Rectal smooth muscle tissue (tissue), 1 donor: Measurements from ENCODE around the gene DAGLA.

ENCODE experiments used
- H3K27ac ChIP-seq: one replicate; pipeline ENCODE4 v1.7.0; 2013; ENCODE audit warnings: low read depth, low read length, inconsistent platforms
- H3K27me3 ChIP-seq: one replicate; pipeline ENCODE4 v1.7.0; 2013; ENCODE audit warnings: low read length; ENCODE audit not compliant: control insufficient read depth, insufficient read depth
- H3K36me3 ChIP-seq: one replicate; pipeline ENCODE4 v1.7.0; 2013; ENCODE audit warnings: low read length; ENCODE audit not compliant: control insufficient read depth, insufficient read depth
- H3K4me1 ChIP-seq: one replicate; pipeline ENCODE4 v1.7.0; 2013; ENCODE audit warnings: low read length; ENCODE audit not compliant: control insufficient read depth, insufficient read depth
- H3K4me3 ChIP-seq: one replicate; pipeline ENCODE4 v1.7.0; 2013; ENCODE audit warnings: low read length
- H3K9ac ChIP-seq: one replicate; pipeline ENCODE4 v1.7.0; 2013; ENCODE audit warnings: low read length

Gene DAGLA, protein sequence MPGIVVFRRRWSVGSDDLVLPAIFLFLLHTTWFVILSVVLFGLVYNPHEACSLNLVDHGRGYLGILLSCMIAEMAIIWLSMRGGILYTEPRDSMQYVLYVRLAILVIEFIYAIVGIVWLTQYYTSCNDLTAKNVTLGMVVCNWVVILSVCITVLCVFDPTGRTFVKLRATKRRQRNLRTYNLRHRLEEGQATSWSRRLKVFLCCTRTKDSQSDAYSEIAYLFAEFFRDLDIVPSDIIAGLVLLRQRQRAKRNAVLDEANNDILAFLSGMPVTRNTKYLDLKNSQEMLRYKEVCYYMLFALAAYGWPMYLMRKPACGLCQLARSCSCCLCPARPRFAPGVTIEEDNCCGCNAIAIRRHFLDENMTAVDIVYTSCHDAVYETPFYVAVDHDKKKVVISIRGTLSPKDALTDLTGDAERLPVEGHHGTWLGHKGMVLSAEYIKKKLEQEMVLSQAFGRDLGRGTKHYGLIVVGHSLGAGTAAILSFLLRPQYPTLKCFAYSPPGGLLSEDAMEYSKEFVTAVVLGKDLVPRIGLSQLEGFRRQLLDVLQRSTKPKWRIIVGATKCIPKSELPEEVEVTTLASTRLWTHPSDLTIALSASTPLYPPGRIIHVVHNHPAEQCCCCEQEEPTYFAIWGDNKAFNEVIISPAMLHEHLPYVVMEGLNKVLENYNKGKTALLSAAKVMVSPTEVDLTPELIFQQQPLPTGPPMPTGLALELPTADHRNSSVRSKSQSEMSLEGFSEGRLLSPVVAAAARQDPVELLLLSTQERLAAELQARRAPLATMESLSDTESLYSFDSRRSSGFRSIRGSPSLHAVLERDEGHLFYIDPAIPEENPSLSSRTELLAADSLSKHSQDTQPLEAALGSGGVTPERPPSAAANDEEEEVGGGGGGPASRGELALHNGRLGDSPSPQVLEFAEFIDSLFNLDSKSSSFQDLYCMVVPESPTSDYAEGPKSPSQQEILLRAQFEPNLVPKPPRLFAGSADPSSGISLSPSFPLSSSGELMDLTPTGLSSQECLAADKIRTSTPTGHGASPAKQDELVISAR

GRCh38 chr11:61679893-61680621, at the start of gene DAGLA:
TSS of gene DAGLA (plus strand) at chr11:61680391. CDS start at chr11:61720156, 39,765 bp downstream.
- no peaks in the 10 kb centered on the region for H3K4me1 ChIP-seq
- H3K27ac ChIP-seq: peak within 1 kb of the TSS; percentile 31
- H3K36me3 ChIP-seq: no peaks in the 10 kb centered on the region
- H3K9ac ChIP-seq: peak within 1 kb of the TSS; percentile 55
- no peaks in the 10 kb centered on the region for H3K27me3 ChIP-seq
- H3K4me3 ChIP-seq: peak within 1 kb of the TSS; percentile 67

- H3K27me3 ChIP-seq: no peaks in the 10 kb centered on the region
- H3K4me3 ChIP-seq: no peak overlapping the region
- no peak overlapping the region for H3K27ac ChIP-seq
- H3K9ac ChIP-seq: no peak overlapping the region
- no peaks in the 10 kb centered on the region for H3K4me1 ChIP-seq
- H3K36me3 ChIP-seq: no peaks in the 10 kb centered on the region
Measured at GRCh38 chr11:61632096-61632495, 48.1 kb upstream of the DAGLA start.

DNA sequence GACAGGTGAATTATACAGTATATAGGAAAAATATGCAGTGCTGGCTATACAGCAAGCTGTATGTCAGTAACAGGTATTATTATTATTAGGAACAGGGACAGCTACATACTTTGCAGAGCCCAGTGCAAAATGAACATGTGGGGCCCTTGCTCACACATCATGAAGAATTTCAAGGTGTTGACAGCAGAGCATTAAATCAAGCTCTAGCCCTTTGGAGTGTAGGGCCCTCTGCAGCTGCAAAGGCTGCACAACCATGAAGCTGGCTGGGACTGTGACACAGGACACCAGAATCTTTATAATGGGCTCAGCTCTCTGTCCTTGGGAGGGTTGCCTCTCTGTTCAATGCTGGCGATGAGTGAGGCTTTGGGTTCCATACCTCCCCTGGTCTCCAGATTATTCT, 44.9 kb upstream of the DAGLA start:
- no peak overlapping the region for H3K4me3 ChIP-seq
- H3K9ac ChIP-seq: no peak overlapping the region
- no peak overlapping the region for H3K27ac ChIP-seq
- no peaks in the 10 kb centered on the region for H3K36me3 ChIP-seq
- H3K27me3 ChIP-seq: no peaks in the 10 kb centered on the region
- H3K4me1 ChIP-seq: no peaks in the 10 kb centered on the region

GRCh38 chr11:61635787-61636186, 44.4 kb upstream of the DAGLA start:
- no peak overlapping the region for H3K27ac ChIP-seq

DNA sequence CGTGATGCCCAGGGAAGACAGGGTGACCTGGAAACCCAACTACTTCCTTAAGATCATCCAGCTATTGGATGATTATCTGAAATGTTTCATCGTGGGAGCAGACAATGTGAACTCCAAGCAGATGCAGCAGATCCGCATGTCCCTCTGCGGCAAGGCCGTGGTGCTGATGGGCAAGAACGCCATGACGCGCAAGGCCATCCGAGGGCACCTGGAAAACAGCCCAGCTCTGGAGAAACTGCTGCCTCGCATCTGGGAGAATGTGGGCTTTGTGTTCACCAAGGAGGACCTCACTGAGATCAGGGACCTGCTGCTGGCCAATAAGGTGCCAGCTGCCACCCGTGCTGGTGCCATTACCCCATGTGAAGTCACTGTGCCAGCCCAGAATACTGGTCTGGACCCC, 43.5 kb upstream of the DAGLA start:
- H3K27me3 ChIP-seq: no peaks in the 10 kb centered on the region
- no peaks in the 10 kb centered on the region for H3K4me1 ChIP-seq
- H3K4me3 ChIP-seq: no peak overlapping the region
- H3K9ac ChIP-seq: no peak overlapping the region
- H3K27ac ChIP-seq: no peak overlapping the region
- no peaks in the 10 kb centered on the region for H3K36me3 ChIP-seq

More at GRCh38 chr11:61635787-61636186, 44.4 kb upstream of the DAGLA start:
- H3K4me1 ChIP-seq: no peaks in the 10 kb centered on the region
- H3K9ac ChIP-seq: no peak overlapping the region
- no peak overlapping the region for H3K4me3 ChIP-seq
- no peaks in the 10 kb centered on the region for H3K36me3 ChIP-seq
- H3K27me3 ChIP-seq: no peaks in the 10 kb centered on the region

- Histone ChIP-seq H3K4me1 (no peaks in the 10 kb centered on the region), H3K27me3 (no peaks in the 10 kb centered on the region), H3K27ac (no peak overlapping the region), H3K4me3 (no peak overlapping the region), H3K36me3 (no peaks in the 10 kb centered on the region), H3K9ac (no peak overlapping the region)
Measured at GRCh38 chr11:61637277-61637676, 42.9 kb upstream of the DAGLA start.

- no peak overlapping the region for H3K9ac ChIP-seq
- no peak overlapping the region for H3K4me3 ChIP-seq
Measured at GRCh38 chr11:61639816-61640443, 40.3 kb upstream of the DAGLA start.

DNA sequence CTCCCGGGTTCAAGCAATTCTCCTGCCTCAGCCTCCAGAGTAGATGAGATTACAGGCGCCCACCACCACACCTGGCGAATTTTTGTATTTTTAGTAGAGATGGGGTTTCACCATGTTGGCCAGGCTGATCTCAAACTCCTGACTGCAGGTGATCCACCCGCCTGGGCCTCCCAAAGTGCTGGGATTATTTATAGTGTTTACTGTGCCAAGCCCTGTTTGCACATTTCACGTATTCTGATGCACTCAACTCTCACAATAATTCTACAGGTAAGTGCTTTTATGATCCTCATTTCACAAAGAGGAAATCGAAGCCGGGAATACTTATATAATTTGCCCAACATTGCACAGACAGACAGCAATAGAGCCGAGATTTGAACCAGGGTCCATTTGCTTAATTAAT, 38.0 kb upstream of the DAGLA start:
- Histone ChIP-seq H3K4me1 (no peaks in the 10 kb centered on the region), H3K36me3 (no peaks in the 10 kb centered on the region), H3K4me3 (no peak overlapping the region), H3K27me3 (no peaks in the 10 kb centered on the region), H3K27ac (no peak overlapping the region), H3K9ac (no peak overlapping the region)

More at GRCh38 chr11:61639816-61640443, 40.3 kb upstream of the DAGLA start:
- no peaks in the 10 kb centered on the region for H3K36me3 ChIP-seq
- no peaks in the 10 kb centered on the region for H3K4me1 ChIP-seq
- no peaks in the 10 kb centered on the region for H3K27me3 ChIP-seq
- H3K27ac ChIP-seq: no peak overlapping the region

DNA sequence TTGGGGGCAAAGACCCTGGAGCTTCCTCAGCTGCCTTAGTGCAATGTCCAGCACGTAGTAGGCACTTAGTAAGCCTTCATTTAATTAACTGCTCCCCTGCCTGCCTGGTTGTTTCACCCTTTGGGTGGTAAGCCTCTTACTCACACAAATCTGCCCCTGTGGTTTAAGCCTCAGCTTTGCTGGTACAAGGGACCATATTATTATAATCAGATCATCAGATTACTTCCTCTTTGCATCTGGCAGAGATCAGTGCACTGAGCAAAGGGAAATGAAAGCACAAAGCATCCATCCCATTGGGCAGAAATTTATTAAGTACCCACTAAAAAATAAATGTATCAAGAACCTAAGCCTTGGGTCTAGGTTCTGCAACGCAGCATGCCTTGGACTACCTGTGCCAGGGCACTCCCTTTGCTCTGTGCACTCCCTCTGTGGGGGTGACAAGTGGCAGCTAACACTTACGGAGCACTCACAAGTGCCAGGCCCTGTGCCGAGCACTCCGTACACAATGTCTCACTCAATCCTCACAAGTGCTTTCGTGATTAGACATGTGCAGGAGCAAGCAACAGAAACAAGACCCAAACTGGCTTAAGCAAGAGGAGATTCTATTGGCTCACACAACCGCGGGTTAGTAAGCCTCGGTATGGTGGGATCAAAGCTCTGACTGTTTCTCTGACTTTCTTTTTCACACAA, 34.9 kb upstream of the DAGLA start:
- H3K4me1 ChIP-seq: no peaks in the 10 kb centered on the region
- H3K36me3 ChIP-seq: no peaks in the 10 kb centered on the region
- H3K9ac ChIP-seq: no peak overlapping the region
- H3K4me3 ChIP-seq: no peak overlapping the region
- H3K27ac ChIP-seq: no peak overlapping the region
- no peaks in the 10 kb centered on the region for H3K27me3 ChIP-seq

DNA sequence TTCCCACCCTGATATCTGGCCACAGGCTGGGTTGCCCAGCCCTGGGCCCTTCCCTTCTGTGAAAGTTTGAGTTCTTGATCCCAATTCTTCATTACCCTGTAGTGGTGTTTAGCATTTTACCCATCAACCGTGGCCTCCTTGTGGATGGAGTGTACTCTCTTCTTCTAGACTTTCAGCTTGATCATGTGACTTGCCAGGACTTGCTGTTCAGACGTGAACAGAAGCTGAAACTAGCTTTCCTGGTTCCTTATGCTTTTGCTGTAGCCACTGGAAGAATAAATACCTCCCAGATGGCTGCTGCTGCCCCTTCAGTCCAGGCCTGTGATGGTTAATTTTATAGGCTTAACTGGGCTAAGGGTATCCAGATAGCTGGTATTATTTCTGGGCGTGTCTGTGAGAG, 32.7 kb upstream of the DAGLA start:
- H3K4me1 ChIP-seq: no peaks in the 10 kb centered on the region
- H3K9ac ChIP-seq: no peak overlapping the region
- H3K27ac ChIP-seq: no peak overlapping the region
- no peaks in the 10 kb centered on the region for H3K36me3 ChIP-seq
- H3K27me3 ChIP-seq: no peaks in the 10 kb centered on the region
- no peak overlapping the region for H3K4me3 ChIP-seq

DNA sequence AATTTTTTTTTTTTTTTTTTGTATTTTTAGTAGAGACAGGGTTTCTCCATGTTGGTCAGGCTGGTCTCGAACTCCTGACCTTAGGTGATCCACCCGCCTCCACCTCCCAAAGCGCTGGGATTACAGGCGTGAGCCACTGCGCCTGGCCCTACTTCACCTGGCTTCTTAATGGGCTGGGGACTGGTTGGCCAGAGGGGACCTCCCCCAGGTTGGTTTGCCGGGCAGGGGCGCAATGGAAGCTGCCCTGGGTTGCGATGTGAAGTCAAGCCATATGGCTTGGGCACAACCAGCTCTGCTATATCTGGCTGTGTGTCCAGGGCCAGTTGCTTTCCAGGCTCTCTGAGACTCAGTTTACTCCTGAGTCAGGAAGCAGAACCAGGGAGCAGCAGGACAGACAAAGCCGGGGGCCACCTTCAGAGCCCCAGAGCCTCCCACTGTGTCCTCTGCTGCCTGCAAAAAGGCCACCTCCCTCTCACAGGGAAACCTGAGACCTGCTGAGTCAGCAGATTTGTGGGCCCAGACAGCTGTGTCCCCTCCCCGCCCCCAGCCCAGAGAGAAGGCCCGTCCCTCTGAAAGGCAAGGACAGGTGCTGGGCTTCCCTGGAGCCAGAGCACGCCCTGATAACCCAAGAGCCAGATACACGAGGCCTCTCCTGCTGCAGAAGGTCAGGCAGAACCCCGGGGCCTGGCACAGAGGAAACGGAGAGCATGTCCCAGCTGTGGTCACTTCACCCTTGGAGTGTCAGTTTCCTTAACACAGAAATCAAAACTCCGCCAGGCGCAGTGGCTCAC, 29.2 kb upstream of the DAGLA start:
- Histone ChIP-seq H3K36me3 (no peaks in the 10 kb centered on the region), H3K4me3 (no peak overlapping the region), H3K4me1 (no peaks in the 10 kb centered on the region), H3K9ac (no peak overlapping the region), H3K27me3 (no peaks in the 10 kb centered on the region), H3K27ac (no peak overlapping the region)
